KBM-7 (cell line): ENCODE results near the gene DYRK3.
A peak's percentile ranks its signal among the peaks of the same experiment; 100 is the strongest.

Experiments
- DNase-seq: peaks from one replicate; pipeline ENCODE4 v3.0.0-alpha.2; 2015
- in situ Hi-C: fragments of 300-500 bp; cut with MboI; formaldehyde crosslinking; loops from 2 replicates; pipeline ENCODE4 v1.14.3; 2020; ENCODE audit warnings: low sequenced_read_pairs, low pct_unique_long_range_greater_than_20kb, mixed read lengths

The DYRK3 gene

DNA sequence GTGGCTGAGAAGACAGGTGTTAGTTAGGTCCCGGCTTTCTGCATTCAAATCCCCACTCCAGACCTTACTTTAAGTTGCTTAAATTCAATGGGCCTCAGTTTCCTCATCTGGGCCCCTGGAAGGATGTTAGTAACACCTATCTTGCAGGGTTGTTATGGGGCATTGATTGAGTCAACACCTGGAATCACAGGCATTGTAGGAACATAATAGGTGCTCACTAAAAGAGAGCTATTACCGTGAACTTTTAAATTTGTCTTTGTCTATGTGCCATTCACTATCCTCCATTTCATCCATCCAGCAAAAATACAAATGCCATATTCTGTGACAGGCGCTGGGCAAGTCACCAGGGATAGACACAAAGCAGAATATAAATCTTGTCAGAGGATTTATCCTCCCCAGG, 38.9 kb downstream of the DYRK3 start:
- DNase-seq = no peak
- in situ Hi-C loops = no loop called here

DNA sequence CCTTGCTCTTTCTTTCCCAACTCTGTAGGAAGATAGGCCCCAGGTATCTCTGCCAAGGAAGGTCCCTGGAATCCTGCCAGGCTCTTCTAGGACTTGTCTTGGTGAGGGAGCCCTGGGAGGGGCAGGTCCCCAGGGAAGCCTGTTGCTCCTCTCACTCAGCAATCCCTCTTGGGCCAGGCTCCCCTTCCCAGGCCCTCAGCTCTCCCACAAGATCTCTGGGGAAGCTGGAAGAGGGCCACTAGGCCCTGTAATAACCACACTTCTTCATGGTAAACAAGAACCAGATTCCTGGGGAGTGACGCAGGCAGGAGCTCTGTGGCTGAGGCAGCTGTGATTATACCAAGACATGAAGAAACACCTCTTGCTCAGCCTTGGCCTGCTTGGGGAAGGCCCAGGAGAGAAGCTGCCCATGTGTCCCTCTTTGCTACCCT, 39.4 kb downstream of the DYRK3 start:
- no peak for DNase-seq
- in situ Hi-C loops = no loop called here

DNA sequence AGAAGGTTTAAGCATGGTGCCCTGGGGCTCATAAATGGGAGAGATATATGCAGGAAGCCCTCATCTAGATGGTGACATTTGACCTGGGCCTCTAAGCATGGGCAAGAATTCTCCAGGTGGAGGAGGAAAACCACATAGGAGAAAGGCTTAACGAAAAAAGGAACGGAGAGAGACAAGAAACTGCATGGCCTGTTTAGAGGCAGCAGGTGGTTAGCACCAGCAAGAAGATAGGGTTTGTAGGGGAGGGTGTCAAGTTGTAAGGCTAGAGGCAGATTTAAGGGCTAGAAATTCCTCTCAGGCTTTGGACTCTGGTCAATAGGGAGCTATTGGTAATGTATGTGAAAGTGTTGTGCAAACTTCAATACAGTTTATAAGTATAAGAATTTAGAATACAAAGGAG, 41.2 kb downstream of the DYRK3 start:
- DNase-seq = no peak
- in situ Hi-C loops = no loop called here

DNA sequence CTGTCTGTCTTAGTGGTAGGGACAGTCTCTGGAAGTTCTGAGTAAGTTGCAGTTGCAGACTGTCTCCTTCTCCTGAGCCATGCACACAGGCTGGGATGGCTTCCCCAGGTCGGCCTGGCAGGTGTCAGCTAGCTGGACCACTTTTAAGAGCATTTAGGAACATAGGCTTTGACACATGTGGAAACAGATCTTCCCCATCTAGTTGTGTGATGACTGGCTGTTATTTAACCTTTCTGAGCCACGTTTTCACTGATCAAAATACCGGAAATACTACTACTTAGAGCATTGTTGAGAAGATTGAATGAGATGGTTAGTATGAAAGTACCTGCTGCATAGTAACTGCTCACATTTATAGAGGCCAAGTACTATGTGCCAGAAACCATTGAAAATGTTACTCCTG, 43.2 kb downstream of the DYRK3 start:
- in situ Hi-C loops = no loop called here
- DNase-seq = no peak

DNA sequence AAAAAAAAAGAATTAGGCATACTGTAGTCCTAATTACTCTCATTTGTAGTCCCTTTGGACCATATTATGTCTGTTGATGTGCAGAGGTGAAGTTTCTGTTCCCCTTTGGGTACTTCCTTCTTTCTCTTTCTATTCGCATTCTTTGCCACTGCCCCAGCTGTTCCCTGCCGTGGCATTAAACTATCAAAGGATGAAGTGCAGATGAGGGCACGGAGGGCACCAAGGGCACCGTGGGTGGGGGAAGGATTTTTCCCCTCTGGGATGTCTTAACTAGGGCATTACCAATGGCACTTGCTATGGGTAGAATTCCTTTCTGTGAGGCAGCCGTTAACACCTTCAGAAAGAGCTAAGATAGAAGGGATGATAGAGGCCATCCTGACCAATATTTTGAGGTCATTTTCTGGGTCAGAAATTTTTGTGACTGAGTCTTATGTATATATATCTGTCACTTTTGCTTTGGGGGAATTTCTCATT, 44.4 kb downstream of the DYRK3 start:
- in situ Hi-C loops = no loop called here
- DNase-seq = peak; percentile 40

DNA sequence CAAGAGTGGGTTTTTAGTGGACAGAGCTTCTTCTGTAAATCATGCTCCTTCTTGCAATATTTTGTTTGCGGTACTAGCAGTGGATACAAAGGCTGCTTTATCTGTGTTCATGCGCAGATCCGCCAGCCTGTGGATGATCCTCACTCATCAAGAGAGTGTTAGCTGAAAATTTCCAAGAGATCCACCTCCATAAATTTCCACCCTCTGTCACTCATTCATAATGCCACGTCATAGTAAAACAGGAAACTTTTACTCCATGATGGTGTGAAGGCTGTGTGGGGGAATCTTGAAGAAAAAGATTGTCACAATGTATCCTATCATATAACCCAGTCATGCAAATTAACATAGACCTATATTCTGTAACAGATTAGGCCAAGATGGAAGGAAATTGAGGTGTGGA, 44.9 kb downstream of the DYRK3 start:
- no peak for DNase-seq
- in situ Hi-C loops = no loop called here

DNA sequence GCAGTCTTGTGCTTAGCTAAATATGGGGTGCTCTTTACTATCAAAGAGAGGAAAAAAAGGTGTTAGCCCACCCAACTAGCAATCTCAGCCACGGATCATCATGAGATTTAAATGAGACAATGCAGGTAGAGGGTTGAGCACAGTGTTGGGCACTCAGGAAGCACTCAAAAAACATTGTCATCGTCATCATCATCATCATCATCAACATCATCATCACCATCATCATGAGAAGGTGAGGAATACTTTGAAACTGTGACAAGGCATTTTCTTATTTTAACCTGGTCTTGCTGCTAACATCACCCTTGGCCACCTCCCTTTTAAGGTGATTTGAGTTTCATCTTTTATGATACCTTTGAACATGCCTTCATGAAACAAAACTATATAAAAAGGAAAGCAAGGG, 46.0 kb downstream of the DYRK3 start:
- no peak for DNase-seq

DNA sequence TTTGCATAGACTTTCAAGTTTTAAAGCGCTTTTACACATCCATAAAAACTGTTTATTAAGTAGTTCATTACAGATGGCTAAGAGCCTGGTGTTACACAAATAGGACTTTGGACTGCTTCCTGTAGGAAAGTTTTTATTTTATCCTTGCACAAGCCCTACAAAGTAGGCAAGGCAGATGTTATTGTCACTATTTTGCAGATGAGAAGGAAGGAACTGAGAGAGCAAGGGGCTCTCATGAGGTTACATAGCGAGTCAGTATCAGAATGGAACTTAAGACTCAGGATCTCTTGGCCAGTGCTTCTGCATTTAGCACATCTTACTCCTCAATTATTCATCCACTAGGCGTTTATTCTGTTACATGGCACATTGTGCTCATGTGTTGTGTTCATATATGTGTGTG, 46.8 kb downstream of the DYRK3 start:
- DNase-seq = no peak
- in situ Hi-C loops = no loop called here

More for the DNA sequence above, 46.0 kb downstream of the DYRK3 start:
- in situ Hi-C loops = no loop called here

DNA sequence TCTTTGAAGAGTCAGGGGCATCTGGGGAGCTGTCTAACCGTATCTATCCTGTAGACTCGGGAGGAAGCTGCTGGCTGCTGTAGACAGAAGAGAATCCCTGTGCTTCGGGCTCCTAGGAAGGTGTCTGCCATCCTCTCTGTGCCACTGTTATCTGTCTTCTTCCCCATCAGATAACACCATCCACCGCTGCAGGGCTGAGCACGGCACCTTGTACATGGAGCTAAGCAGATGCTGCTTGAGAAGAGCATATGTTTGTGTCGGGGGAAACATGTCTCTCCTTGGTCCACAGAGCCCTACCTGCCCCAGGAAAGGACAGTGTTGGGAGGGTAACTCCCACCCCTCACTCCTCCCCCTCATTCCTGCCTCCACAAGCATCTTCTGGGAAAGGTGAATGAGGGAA, 48.0 kb downstream of the DYRK3 start:
- in situ Hi-C loops = no loop called here

DNA sequence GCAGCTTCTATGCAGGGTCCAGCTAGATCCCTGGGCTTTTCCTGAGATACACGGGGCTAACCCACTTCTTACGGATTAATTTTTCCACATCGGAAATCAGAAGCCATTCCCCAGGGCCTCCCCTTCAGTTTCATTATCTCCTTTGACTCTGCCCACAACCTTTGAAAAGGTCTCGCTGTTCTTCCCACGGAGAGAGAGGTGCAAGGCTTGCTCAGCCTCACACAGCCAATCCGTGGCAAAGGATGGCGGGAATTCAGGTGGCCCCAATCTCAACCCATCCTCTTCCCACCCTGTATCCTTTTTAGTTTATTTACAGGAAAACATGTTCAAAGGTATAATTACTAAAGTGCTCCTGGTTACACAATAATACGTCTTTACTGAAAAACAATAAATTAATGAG, 48.7 kb downstream of the DYRK3 start:
- in situ Hi-C loops = no loop called here
- no peak for DNase-seq

More for the DNA sequence above, 48.0 kb downstream of the DYRK3 start:
- DNase-seq = no peak

DNA sequence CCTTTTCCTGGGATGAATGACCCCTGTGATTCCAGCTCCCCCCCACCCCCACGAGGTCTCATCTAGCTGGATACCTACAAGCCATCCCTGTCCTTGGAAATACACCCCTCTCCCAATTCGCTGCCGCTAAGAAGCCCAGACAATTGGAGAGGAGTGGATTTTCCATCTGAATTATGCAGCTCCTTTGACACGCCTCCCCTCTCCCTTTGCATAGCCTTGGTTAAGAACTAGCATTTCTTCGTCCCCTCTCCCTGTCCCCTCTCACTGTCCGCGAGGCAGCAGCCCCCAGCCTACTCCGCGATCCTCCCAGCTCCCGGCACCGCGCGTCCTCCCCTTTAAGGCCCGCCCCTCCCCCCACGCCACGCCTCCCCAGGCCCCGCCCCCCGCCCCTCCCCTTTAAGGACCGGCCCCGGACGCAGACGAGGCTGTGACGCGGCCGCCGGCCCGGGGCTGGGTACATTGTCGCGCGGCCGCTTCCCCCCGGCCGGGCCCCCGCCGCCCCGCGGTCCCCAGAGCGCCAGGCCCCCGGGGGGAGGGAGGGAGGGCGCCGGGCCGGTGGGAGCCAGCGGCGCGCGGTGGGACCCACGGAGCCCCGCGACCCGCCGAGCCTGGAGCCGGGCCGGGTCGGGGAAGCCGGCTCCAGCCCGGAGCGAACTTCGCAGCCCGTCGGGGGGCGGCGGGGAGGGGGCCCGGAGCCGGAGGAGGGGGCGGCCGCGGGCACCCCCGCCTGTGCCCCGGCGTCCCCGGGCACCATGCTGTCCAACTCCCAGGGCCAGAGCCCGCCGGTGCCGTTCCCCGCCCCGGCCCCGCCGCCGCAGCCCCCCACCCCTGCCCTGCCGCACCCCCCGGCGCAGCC, 49.4 kb downstream of the DYRK3 start, which contains the start of gene MAPKAPK2:
MAPKAPK2 (plus strand) TSS at position 428 of the 856 bp plus-strand sequence; CDS start at position 753, 325 bp downstream.
- in situ Hi-C loops = no loop called here
- DNase-seq = peak; percentile 43

DNA sequence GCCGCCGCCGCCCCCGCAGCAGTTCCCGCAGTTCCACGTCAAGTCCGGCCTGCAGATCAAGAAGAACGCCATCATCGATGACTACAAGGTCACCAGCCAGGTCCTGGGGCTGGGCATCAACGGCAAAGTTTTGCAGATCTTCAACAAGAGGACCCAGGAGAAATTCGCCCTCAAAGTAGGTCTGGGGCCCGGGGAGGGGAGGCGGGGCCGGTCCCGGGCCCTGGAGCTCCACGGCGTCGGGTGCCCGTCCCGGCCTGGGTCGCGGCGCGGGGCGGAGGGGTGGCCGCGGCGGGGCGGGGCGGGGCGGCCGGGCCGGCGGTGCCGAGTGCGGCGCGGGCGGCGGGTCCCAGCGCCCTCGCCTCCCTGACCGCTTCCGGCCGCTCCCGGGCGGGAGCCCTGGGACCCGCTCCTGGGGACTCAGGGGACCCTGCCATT, 50.0 kb downstream of the DYRK3 start:
- in situ Hi-C loops = no loop called here
- no peak for DNase-seq

DNA sequence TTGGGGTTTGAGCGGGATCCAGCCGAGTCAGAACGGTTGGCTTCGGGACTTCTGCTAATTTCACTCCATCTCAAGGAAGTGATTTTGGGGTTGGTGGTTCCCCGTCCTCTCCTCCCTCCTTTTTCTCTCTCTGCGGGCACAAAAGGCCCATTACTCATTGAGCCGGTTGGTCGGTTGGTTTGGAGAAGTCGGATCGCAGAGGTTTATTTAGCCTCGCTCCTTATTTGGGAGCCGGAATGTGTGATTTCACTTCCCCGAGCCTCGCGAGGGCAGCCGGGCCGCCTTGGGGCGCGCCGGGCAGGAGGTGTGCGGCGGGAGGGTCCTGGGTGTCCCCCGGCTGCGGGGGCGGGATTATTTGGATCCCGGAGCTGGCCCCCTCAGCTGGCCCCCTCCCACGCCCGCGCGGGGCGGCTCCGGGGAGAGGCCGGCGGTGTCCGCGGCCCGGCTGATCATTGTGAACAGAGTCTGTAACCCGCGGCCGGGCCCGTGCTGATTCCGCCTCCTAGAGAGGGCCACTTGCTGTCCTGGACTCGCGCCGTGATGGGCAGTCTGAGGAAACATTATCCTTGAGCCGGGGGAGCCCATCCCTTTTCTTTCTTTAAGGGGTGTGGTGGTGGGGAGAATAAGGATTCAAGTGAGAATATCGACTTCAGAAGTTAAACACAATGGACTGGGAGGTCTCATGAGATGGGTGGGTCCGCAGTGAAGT, 50.6 kb downstream of the DYRK3 start:
- peak; percentile 80 for DNase-seq
- in situ Hi-C loops = no loop called here

DNA sequence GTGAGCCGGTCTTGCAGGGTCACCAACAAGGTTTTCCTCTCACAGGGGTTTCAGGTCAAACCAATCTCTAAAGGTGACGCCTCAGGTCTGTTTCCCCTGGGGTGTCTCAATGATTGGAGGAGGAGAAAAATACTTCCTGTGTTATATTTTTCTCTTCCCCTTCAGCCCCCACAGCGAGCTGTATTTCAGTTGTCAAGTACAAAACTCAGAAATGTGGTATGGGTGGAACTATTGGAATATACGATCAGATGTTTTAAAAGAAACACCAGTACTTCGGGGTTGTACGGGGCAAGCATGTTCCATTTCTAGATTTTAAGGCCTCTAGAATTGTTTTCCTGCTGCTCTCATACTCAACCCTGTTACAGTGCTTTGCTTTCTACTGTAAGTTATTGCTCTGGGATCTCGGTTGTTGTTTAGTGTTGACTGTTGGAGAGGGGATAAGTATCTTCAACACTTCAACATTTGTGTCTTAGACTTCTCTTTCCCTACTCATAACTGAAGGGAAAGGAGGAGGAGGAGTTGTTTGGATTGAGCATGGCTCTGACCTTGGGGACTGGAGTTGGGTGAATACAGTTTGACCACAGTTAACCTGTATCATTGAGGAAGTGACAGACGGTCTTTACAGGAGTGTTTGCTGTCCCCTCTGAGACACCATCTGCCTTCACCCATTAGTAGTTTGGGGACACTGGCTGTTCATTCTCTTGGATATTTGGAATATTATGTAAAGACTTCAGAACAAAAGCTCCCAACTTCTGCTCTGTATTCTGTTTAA, 51.3 kb downstream of the DYRK3 start:
- in situ Hi-C loops = no loop called here
- peak; percentile 45 for DNase-seq

DNA sequence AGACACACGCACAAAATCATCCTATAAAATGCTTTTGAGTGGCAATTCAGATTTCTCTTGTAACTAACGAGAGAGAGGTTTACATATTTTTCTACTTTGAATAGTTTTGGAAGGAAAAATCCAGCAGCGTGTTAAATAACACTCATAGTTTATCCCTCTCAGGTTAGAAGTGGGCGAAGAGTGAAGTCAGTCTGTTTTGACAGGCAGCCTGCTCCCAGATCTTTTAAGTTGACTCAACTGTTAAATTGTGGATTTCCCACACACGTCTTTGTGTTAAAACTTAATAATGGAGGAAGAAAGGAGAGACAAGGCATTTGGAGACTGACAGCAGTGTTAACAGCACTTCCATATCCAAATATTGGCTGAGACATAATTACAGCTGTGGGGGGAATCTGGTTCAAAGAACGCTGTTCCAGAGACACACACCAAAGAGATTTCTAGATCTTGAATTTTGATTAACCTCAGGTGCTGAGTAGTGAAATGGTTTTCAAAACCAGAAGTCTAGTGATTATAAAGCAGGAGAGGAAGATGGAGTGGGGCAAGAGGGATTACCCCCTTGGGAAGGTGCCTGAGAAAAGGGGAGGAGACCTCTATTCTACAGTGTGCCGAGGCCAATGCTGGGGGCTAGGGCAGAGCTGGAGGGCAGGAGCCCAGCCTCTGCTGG, 52.0 kb downstream of the DYRK3 start:
- no peak for DNase-seq
- in situ Hi-C loops = no loop called here

DNA sequence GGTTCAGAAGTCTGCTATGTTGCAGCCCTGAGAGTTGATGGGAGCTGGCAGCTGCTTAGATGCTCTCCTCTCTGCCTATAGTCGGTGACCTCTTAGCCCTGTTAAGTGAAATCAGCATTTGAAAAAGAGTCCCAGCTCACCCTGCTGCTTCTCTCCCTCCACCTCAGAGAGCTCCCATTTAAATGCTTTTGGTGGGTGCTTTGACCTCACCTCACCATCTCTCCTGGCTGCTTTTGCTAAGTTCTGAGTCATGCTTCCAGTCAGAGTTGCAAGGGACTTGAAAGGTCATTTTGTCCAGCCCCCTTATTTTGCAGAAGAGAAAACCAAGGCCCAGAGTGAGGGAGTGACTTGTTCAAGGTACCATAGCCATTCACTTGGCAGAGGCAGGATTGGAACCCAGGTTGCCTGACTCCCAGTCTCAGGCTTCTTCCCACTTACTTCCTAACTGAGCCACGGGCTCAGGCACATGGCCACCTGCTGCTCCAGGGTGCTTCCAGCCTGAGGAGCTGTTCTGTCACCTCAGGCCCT, 52.6 kb downstream of the DYRK3 start:
- no peak for DNase-seq
- in situ Hi-C loops = no loop called here

DNA sequence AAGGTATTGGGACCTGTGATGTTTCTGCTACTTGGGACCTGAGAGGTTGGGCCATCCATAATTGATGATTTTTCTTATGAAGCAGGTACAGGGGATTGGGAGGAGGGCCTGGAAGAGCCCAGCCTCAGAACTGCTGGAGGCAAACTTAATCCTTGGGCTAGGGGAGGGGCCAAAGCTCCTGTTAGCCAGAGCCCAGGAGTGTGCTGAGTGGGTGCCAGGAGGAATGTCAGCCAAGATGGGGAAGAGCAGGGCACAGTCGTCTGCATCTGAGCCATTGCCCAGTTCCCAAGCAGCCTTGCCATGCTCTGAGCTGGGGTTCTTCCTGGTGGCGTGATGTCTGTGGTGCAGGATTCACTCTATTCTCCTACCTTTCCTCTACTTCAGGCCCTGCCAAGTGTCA, 55.2 kb downstream of the DYRK3 start:
- DNase-seq = no peak
- in situ Hi-C loops = no loop called here

DNA sequence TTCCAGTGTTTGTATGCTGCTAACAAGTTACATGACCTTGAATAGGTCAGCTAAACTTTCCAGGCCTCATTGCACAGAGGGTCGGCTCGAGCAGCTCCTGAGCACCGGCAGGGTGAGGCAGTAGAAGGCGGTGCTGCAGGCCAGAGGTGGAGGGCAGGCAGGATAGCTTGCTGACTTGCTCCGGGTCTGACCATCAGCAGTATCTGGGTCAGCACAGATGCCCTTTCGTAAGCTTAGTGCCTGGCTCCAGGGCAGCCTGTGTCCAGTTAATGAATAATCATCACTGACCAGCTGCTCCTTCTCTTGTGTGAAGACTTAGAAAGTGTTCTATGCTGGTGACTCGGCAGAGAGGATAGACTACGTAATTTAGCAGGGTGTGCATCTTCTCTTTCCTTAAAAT, 56.3 kb downstream of the DYRK3 start:
- no peak for DNase-seq
- in situ Hi-C loops = no loop called here

DNA sequence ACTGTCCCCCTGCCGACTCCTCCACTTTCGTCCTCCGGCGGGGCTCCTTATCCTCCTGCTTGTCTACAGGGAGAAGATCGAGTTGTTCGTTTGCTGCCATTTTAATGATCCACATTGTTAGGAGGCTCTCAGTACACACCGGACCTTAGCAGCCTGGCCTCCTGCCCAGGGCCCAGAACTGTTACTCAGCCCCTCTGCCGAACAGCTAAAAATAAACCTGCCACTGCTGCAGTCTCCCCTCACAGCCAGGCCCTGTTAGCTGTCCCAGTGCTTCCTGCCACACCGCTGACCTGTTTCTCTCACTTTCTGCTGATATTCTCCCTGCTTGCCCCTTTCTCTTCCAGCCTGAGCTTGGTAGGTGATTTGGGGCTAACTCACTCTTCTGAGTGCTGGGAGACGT, 57.7 kb downstream of the DYRK3 start:
- in situ Hi-C loops = no loop called here
- no peak for DNase-seq
